ENCODE results near the gene COX17. TPM values are rescaled to one million over a fixed set of nuclear protein-coding genes. Genes with fewer than 3 reads are reported as not detected.

COX17 gene
- total RNA-seq, 1 donor from 2014 or later = 22.8 TPM

- Histone ChIP-seq H3K9me3 (ENCODE audit: insufficient read depth, low read depth, low read length) (no peaks in the 10 kb centered on the region), H3K79me2 (ENCODE audit: insufficient read depth, low read length) (no peaks in the 10 kb centered on the region), H3K27ac (ENCODE audit: low read depth, low read length) (no peak overlapping the region), H4K20me1 (ENCODE audit: insufficient read depth, low read length) (no peaks in the 10 kb centered on the region), H3K4me3 (ENCODE audit: insufficient read depth, low read depth, low read length) (no peak overlapping the region), H3K36me3 (ENCODE audit: insufficient read depth, low read length) (no peaks in the 10 kb centered on the region), H3K4me1 (ENCODE audit: insufficient read depth, low read length) (peaks cover 6% of the 10 kb centered on the region), H3K4me2 (ENCODE audit: low read length) (no peak overlapping the region), H3K9ac (ENCODE audit: low read length) (no peak overlapping the region), H2AFZ (ENCODE audit: low read depth, low read length) (no peak overlapping the region), H3K27me3 (ENCODE audit: insufficient read depth, low read length) (no peaks in the 10 kb centered on the region)
- Mint-ChIP-seq H3K4me3 (ENCODE audit: unreplicated experiment) (no peak overlapping the region), H3K9me3 (ENCODE audit: unreplicated experiment) (no peaks in the 10 kb centered on the region), H3K36me3 (ENCODE audit: low read depth, unreplicated experiment) (peaks cover 3% of the 10 kb centered on the region), H3K27ac (ENCODE audit: unreplicated experiment) (no peak overlapping the region), H3K27me3 (ENCODE audit: low read depth, unreplicated experiment) (peaks cover 10% of the 10 kb centered on the region), H3K4me1 (ENCODE audit: low read depth, unreplicated experiment) (peaks cover 10% of the 10 kb centered on the region)
- DNase-seq (ENCODE audit: low read depth) (peak; percentile 81), FAIRE-seq (no peak)
- TF ChIP-seq EZH2 (IDR thresholded peaks at IDR 0.05; ENCODE audit: insufficient read depth, low read length) (no peak), CTCF (IDR thresholded peaks at IDR 0.05; ENCODE audit: insufficient read depth, low read depth, low read length) (no peak)
These were observed 29.2 kb downstream of the COX17 start for GRCh38 chr3:119647843-119648575.

DNA sequence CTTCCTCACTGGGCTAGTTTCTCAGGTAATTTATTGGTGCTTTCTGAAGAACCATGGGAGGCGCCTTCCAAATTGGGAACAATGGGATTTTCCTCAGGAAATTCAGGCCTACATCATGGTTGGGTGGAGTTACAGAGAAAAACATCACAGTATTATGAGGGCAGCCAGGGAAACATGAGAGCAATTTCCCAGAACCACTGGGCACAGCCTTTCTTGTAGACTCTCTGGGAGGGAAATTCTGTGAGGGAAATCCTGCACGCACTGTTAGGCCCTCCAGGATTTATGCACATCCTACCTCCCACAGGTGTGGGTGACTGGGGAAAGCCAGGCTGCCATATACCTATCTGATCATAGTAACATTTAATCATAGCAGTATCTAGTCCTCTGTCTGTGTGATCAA lies 30.0 kb downstream of the COX17 start:
- H2AFZ ChIP-seq (ENCODE audit: low read depth, low read length) = no peak overlapping the region
- H3K27me3 ChIP-seq (ENCODE audit: insufficient read depth, low read length) = no peaks in the 10 kb centered on the region
- H3K27ac Mint-ChIP-seq (ENCODE audit: unreplicated experiment) = no peak overlapping the region
- H3K9ac ChIP-seq (ENCODE audit: low read length) = no peak overlapping the region
- peaks cover 3% of the 10 kb centered on the region for H3K36me3 Mint-ChIP-seq (ENCODE audit: low read depth, unreplicated experiment)
- DNase-seq (ENCODE audit: low read depth) (no peak), FAIRE-seq (no peak)
- no peaks in the 10 kb centered on the region for H4K20me1 ChIP-seq (ENCODE audit: insufficient read depth, low read length)
- H3K9me3 ChIP-seq (ENCODE audit: insufficient read depth, low read depth, low read length) = no peaks in the 10 kb centered on the region
- H3K9me3 Mint-ChIP-seq (ENCODE audit: unreplicated experiment) = no peaks in the 10 kb centered on the region
- no peaks in the 10 kb centered on the region for H3K79me2 ChIP-seq (ENCODE audit: insufficient read depth, low read length)
- no peak overlapping the region for H3K4me2 ChIP-seq (ENCODE audit: low read length)
- H3K27ac ChIP-seq (ENCODE audit: low read depth, low read length) = no peak overlapping the region
- H3K27me3 Mint-ChIP-seq (ENCODE audit: low read depth, unreplicated experiment) = peaks cover 10% of the 10 kb centered on the region
- H3K4me1 ChIP-seq (ENCODE audit: insufficient read depth, low read length) = peaks cover 9% of the 10 kb centered on the region
- peaks cover 17% of the 10 kb centered on the region for H3K4me1 Mint-ChIP-seq (ENCODE audit: low read depth, unreplicated experiment)
- H3K36me3 ChIP-seq (ENCODE audit: insufficient read depth, low read length) = no peaks in the 10 kb centered on the region
- TF ChIP-seq CTCF (IDR thresholded peaks at IDR 0.05; ENCODE audit: insufficient read depth, low read depth, low read length) (no peak), EZH2 (IDR thresholded peaks at IDR 0.05; ENCODE audit: insufficient read depth, low read length) (no peak)
- no peak overlapping the region for H3K4me3 Mint-ChIP-seq (ENCODE audit: unreplicated experiment)
- H3K4me3 ChIP-seq (ENCODE audit: insufficient read depth, low read depth, low read length) = no peak overlapping the region

- H3K9ac ChIP-seq (ENCODE audit: low read length) = no peak overlapping the region
- H3K4me3 Mint-ChIP-seq (ENCODE audit: unreplicated experiment) = no peak overlapping the region
- H3K79me2 ChIP-seq (ENCODE audit: insufficient read depth, low read length) = no peaks in the 10 kb centered on the region
- no peaks in the 10 kb centered on the region for H3K9me3 Mint-ChIP-seq (ENCODE audit: unreplicated experiment)
- H3K36me3 ChIP-seq (ENCODE audit: insufficient read depth, low read length) = no peaks in the 10 kb centered on the region
- H3K27me3 Mint-ChIP-seq (ENCODE audit: low read depth, unreplicated experiment) = peaks cover 10% of the 10 kb centered on the region
- H3K4me1 ChIP-seq (ENCODE audit: insufficient read depth, low read length) = peaks cover 9% of the 10 kb centered on the region
- DNase-seq (ENCODE audit: low read depth) = no peak
- peaks cover 17% of the 10 kb centered on the region for H3K4me1 Mint-ChIP-seq (ENCODE audit: low read depth, unreplicated experiment)
- H4K20me1 ChIP-seq (ENCODE audit: insufficient read depth, low read length) = no peaks in the 10 kb centered on the region
- no peaks in the 10 kb centered on the region for H3K27me3 ChIP-seq (ENCODE audit: insufficient read depth, low read length)
- no peaks in the 10 kb centered on the region for H3K9me3 ChIP-seq (ENCODE audit: insufficient read depth, low read depth, low read length)
- no peak overlapping the region for H3K27ac ChIP-seq (ENCODE audit: low read depth, low read length)
- no peak for FAIRE-seq
- H3K4me3 ChIP-seq (ENCODE audit: insufficient read depth, low read depth, low read length) = no peak overlapping the region
- H2AFZ ChIP-seq (ENCODE audit: low read depth, low read length) = no peak overlapping the region
- H3K4me2 ChIP-seq (ENCODE audit: low read length) = no peak overlapping the region
- TF ChIP-seq CTCF (IDR thresholded peaks at IDR 0.05; ENCODE audit: insufficient read depth, low read depth, low read length) (no peak), EZH2 (IDR thresholded peaks at IDR 0.05; ENCODE audit: insufficient read depth, low read length) (no peak)
- H3K27ac Mint-ChIP-seq (ENCODE audit: unreplicated experiment) = no peak overlapping the region
- peaks cover 3% of the 10 kb centered on the region for H3K36me3 Mint-ChIP-seq (ENCODE audit: low read depth, unreplicated experiment)
These were observed 31.4 kb downstream of the COX17 start for GRCh38 chr3:119645813-119646212.
